ENCODE measurements around the gene RAB12. TPM values are rescaled to one million over a fixed set of nuclear protein-coding genes. Genes with fewer than 3 reads are reported as not detected.

Gene RAB12
- total and polyA plus RNA-seq, 2 of the 8 experiments (the other 6 are each of a cell fraction or from before 2014, with no cell fraction given) = 19.7 to 45.9 TPM

DNA sequence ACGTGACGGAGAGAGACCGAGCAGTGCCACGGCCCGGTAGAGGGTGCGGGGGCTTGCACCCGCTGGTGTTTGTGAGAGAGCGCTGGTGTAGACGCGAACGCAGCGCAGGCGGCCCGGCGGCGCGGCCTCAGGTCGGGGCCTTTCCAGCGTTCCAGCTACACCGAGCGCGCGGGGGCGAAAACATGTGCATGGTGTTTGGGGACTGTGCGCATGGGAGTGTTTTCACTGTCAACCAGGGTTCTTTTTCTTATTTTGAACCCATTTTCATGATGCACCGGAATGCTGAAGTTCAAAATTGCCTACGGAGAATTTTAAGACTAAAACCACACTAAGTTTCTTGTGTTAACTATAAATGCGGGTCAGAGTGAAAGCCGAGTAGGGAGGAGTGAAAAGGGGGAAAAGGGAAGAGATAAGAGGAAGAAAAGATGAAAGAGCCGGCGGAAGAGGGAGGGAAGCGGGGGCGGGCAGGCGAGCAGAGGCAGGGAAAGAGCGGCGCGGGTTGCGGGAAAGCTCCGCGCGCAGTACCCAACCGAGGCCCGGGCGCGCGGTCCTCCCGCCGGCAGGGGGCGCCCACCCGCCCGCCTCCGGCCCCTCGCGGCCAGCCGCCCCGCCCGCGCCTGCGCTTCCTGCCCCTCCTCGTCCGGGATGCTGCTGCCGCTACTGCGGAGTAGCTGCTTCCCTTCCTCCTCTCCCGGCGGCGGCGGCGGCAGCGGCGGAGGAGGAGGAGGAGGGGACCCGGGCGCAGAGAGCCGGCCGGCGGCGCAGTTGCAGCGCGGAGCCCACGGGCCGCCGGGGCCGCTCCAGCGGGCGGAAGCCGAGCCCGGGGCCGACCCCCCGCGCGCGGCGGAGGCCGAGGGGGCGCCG is at the start of gene RAB12 (continued):
- TF ChIP-seq, protein P1, sequence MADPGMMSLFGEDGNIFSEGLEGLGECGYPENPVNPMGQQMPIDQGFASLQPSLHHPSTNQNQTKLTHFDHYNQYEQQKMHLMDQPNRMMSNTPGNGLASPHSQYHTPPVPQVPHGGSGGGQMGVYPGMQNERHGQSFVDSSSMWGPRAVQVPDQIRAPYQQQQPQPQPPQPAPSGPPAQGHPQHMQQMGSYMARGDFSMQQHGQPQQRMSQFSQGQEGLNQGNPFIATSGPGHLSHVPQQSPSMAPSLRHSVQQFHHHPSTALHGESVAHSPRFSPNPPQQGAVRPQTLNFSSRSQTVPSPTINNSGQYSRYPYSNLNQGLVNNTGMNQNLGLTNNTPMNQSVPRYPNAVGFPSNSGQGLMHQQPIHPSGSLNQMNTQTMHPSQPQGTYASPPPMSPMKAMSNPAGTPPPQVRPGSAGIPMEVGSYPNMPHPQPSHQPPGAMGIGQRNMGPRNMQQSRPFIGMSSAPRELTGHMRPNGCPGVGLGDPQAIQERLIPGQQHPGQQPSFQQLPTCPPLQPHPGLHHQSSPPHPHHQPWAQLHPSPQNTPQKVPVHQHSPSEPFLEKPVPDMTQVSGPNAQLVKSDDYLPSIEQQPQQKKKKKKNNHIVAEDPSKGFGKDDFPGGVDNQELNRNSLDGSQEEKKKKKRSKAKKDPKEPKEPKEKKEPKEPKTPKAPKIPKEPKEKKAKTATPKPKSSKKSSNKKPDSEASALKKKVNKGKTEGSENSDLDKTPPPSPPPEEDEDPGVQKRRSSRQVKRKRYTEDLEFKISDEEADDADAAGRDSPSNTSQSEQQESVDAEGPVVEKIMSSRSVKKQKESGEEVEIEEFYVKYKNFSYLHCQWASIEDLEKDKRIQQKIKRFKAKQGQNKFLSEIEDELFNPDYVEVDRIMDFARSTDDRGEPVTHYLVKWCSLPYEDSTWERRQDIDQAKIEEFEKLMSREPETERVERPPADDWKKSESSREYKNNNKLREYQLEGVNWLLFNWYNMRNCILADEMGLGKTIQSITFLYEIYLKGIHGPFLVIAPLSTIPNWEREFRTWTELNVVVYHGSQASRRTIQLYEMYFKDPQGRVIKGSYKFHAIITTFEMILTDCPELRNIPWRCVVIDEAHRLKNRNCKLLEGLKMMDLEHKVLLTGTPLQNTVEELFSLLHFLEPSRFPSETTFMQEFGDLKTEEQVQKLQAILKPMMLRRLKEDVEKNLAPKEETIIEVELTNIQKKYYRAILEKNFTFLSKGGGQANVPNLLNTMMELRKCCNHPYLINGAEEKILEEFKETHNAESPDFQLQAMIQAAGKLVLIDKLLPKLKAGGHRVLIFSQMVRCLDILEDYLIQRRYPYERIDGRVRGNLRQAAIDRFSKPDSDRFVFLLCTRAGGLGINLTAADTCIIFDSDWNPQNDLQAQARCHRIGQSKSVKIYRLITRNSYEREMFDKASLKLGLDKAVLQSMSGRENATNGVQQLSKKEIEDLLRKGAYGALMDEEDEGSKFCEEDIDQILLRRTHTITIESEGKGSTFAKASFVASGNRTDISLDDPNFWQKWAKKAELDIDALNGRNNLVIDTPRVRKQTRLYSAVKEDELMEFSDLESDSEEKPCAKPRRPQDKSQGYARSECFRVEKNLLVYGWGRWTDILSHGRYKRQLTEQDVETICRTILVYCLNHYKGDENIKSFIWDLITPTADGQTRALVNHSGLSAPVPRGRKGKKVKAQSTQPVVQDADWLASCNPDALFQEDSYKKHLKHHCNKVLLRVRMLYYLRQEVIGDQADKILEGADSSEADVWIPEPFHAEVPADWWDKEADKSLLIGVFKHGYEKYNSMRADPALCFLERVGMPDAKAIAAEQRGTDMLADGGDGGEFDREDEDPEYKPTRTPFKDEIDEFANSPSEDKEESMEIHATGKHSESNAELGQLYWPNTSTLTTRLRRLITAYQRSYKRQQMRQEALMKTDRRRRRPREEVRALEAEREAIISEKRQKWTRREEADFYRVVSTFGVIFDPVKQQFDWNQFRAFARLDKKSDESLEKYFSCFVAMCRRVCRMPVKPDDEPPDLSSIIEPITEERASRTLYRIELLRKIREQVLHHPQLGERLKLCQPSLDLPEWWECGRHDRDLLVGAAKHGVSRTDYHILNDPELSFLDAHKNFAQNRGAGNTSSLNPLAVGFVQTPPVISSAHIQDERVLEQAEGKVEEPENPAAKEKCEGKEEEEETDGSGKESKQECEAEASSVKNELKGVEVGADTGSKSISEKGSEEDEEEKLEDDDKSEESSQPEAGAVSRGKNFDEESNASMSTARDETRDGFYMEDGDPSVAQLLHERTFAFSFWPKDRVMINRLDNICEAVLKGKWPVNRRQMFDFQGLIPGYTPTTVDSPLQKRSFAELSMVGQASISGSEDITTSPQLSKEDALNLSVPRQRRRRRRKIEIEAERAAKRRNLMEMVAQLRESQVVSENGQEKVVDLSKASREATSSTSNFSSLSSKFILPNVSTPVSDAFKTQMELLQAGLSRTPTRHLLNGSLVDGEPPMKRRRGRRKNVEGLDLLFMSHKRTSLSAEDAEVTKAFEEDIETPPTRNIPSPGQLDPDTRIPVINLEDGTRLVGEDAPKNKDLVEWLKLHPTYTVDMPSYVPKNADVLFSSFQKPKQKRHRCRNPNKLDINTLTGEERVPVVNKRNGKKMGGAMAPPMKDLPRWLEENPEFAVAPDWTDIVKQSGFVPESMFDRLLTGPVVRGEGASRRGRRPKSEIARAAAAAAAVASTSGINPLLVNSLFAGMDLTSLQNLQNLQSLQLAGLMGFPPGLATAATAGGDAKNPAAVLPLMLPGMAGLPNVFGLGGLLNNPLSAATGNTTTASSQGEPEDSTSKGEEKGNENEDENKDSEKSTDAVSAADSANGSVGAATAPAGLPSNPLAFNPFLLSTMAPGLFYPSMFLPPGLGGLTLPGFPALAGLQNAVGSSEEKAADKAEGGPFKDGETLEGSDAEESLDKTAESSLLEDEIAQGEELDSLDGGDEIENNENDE (IDR thresholded peaks at IDR 0.05; ENCODE audit: insufficient replicate concordance, low read length) = no peak
- TF ChIP-seq TBP (IDR thresholded peaks at IDR 0.05; ENCODE audit: low read depth, low read length) (peak; percentile 65; the same call in 1 of the 2 replicates), TEAD4 (IDR thresholded peaks at IDR 0.05; ENCODE audit: low read depth, low read length) (no peak), BACH1 (IDR thresholded peaks at IDR 0.05; ENCODE audit: low read length) (0 out of 2 replicates have a peak, but pooled peaks have one; percentile 11)
